ENCODE data around the gene CCR5AS.
"Not testable (repeated sequence)": the region's sequence is repeated elsewhere in the genome, so short reads cannot be mapped to it uniquely, and the experiment has no call there.

Gene CCR5AS

GRCh38 chr3:46406443-46406787 is 451 bp downstream of the CCR5AS start:
- no peak for DNase-seq (ENCODE audit: low read depth in 4 of 4, low spot score in 2 of 4)

- DNase-seq (ENCODE audit: low read depth in 4 of 4, low spot score in 2 of 4): no peak
Measured at GRCh38 chr3:46405301-46406019, 1.4 kb downstream of the CCR5AS start.

DNA sequence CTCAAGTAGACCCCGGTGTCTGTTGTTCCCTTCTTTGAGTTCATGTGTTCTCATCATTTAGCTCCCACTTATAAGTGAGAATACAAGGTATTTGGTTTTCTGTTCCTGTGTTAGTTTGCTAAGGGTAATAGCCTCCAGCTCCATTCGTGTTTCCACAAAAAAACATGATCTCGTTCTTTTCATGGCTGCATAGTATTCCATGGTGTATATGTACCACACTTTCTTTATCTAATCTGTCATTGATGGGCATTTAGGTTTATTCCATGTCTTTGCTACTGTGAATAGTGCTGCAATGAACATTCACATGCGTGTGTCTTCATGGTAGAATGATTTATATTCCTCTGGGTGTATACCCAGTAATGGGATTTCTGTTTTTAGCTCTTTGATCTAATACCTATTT is 4.0 kb downstream of the CCR5AS start:
- DNase-seq (ENCODE audit: low read depth in 4 of 4, low spot score in 2 of 4): not testable (repeated sequence)

GRCh38 chr3:46401579-46401978 is 5.3 kb downstream of the CCR5AS start:
- DNase-seq (ENCODE audit: low read depth in 4 of 4, low spot score in 2 of 4): no peak

GRCh38 chr3:46400846-46401245 is 6.0 kb downstream of the CCR5AS start:
- DNase-seq (ENCODE audit: low read depth in 4 of 4, low spot score in 2 of 4): no peak

DNA sequence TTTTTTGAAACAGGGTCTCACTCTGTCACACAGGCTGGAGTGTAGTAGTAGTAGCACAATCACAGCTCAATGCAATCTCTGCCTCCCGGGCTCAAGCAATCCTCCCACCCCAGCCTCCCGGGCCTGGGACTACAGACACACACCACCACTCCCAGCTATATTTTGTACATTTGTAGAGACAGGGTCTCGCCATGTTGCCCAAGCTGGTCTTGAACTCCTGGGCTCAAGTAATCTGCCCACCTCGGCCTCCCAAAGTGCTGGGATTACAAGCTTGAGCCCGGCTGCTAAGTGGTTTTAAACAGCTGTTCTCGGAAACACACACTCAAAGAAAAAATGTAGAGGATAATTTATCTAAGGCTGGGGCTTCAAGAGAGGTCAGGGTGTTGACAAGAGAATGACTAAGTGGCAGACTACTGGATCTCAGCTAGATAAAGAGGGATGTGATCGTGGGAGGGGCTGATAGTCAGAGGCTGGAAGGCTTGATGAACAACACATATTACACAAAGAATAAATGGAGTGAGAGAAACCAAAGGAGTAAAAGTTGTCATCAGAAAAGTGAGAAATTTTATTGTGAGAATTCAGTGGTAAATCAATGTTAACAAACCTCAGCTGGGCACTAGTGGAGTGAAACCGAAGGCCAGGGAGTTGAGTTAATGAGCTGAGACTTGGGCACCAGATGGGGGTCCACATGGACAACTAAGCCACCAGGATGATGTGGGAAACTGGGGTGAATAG is 6.7 kb downstream of the CCR5AS start:
- no peak for DNase-seq (ENCODE audit: low read depth in 4 of 4, low spot score in 2 of 4)

DNA sequence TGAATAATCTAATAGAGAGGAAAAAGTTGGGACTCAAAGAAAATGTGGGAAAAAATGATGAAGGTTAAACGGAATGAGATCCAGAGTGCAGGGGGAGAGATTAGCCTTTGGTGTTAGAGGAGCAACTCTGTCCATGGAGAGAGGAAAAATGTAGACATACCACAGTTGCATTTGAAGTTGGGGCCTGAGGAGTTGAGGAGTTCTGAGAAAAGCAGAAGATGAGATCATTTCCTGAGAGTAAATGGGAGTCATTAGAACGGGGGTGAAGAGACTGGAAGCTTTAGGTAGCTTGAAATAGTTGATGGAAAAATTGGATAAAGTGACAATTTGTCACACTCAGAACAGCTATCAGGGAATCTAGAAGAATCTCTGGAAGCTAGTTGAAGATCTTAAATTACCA is 7.3 kb downstream of the CCR5AS start:
- DNase-seq (ENCODE audit: low read depth in 4 of 4, low spot score in 2 of 4): no peak

GRCh38 chr3:46399098-46399497 is 7.8 kb downstream of the CCR5AS start:
- DNase-seq (ENCODE audit: low read depth in 4 of 4, low spot score in 2 of 4): no peak

- no peak for DNase-seq (ENCODE audit: low read depth in 4 of 4, low spot score in 2 of 4)
Measured at GRCh38 chr3:46398186-46398955, 8.5 kb downstream of the CCR5AS start.

GRCh38 chr3:46397111-46397510 is 9.8 kb downstream of the CCR5AS start:
- DNase-seq (ENCODE audit: low read depth in 4 of 4, low spot score in 2 of 4): no peak

DNA sequence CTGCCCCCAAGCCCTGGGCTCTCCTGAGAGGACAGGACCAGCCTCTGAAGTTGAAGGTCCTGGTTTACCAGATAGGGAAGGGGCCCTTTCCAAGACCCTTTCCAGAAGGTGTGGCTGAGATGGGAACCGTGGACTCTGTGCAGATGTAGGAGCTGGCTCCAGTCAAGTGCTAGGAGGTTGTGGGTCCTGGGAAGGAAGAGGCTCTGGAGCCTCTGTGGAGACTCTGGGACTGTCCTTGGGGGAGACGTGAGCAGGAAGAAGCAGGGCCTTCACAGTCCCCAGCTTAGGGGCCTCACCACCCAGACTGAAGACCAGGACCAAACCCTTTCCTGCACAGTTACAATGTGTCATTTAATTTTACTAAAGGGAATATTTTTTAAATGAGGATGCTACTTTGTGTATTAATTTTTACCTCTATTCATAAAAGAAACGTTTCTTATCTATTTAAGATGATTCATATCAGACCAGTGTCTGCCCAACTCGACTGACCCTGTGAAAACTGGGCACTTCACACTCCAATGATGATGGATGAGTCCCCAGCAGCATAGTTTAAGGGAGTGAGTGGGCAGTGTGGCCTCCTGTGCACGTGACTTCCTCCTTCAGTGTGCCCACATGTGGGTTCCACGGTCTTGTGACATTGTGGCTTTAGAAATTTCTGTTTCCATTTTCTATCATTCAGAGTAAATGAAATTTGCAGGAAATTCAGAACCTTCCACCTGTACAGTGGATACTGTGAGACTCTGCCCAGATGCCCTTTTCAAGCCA is 10.9 kb downstream of the CCR5AS start:
- no peak for DNase-seq (ENCODE audit: low read depth in 4 of 4, low spot score in 2 of 4)

GRCh38 chr3:46395210-46395661 is 11.6 kb downstream of the CCR5AS start:
- no peak for DNase-seq (ENCODE audit: low read depth in 4 of 4, low spot score in 2 of 4)

GRCh38 chr3:46393554-46394434 is 13.1 kb downstream of the CCR5AS start:
- no peak for DNase-seq (ENCODE audit: low read depth in 4 of 4, low spot score in 2 of 4)

- DNase-seq (ENCODE audit: low read depth in 4 of 4, low spot score in 2 of 4): no peak
Measured at GRCh38 chr3:46393011-46393410, 13.9 kb downstream of the CCR5AS start.

GRCh38 chr3:46391526-46391925 is 15.3 kb downstream of the CCR5AS start:
- DNase-seq (ENCODE audit: low read depth in 4 of 4, low spot score in 2 of 4): not testable (repeated sequence)

DNA sequence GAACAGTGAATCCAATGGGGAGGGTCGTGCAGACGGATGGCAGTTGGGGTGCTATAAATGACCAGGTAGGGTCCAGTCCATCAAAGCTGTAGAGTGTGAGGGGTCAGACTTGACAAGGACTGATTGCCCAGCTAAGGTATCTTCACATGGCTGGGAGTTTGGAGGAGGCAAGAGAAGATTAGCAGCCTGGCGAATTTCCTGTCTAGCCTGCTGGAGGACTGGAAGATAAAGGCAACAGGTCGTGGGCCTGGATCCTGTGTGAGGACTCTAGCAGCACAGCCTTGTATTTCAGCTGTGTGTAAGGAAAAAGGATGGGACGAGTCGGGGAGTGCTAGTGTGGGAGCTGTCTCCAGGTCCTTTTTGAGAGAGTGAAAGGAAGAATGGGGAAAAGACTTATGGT is 17.6 kb downstream of the CCR5AS start:
- no peak for DNase-seq (ENCODE audit: low read depth in 4 of 4, low spot score in 2 of 4)

GRCh38 chr3:46388847-46389246 is 18.0 kb downstream of the CCR5AS start:
- not testable (repeated sequence) for DNase-seq (ENCODE audit: low read depth in 4 of 4, low spot score in 2 of 4)

DNA sequence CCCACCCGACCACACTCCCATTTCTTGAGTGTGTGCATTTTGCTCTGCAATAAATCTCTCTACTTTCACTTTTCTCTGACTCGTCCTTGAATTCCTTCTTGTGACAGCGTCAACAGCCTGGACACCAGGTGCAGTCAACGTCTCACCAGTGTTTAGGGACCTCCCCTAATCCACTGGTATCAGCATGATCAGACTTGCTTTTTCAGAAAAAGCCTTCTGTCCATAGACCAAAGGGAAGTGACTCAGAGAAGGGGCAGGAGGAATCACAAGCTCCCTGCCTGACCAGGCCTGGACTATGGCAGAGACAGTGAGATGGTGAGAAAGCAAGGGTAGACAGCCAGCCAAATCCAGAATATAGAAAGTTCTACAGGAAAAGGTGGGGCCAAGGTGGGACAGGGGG is 20.7 kb downstream of the CCR5AS start:
- DNase-seq (ENCODE audit: low read depth in 4 of 4, low spot score in 2 of 4): no peak

DNA sequence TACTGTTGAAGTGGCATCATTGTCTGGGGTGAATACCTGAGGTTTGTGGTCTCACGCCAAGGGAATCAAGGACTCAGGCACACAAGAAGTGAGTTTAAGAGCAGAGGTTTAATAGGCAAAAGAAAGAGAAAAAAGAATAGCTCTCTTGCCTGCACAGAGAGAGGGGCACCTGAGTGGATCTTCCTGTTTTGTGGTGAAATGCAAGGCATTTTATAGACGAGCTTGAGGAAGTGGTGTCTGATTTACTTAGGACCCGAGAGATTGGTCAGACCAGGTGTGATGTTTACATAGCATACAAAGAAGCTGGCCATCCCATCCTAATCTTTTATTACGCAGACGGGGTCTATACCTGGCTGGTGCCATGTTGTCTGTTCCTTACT is 22.9 kb downstream of the CCR5AS start:
- DNase-seq (ENCODE audit: low read depth in 4 of 4, low spot score in 2 of 4): no peak
